Measurements from ENCODE around the gene SERINC5.
"Not testable (repeated sequence)": the region's sequence is repeated elsewhere in the genome, so short reads cannot be mapped to it uniquely, and the experiment has no call there.

The SERINC5 gene

GRCh38 chr5:80225934-80226326 is 29.9 kb downstream of the SERINC5 start:
- DNase-seq, result no peak

GRCh38 chr5:80225189-80225933 is 30.5 kb downstream of the SERINC5 start:
- DNase-seq, result no peak

- no peak for DNase-seq
Measured at GRCh38 chr5:80223561-80223960, 32.3 kb downstream of the SERINC5 start.

GRCh38 chr5:80220245-80220897 is 35.5 kb downstream of the SERINC5 start:
- no peak for DNase-seq

- no peak for DNase-seq
Measured at GRCh38 chr5:80219391-80219790, 36.5 kb downstream of the SERINC5 start.

GRCh38 chr5:80217667-80218066 is 38.2 kb downstream of the SERINC5 start:
- no peak for DNase-seq

- DNase-seq, result no peak
Measured at GRCh38 chr5:80216753-80217596, 38.9 kb downstream of the SERINC5 start.

- DNase-seq, result no peak
Measured at GRCh38 chr5:80216096-80216495, 39.8 kb downstream of the SERINC5 start.

GRCh38 chr5:80215523-80215922 is 40.3 kb downstream of the SERINC5 start:
- no peak for DNase-seq

- no peak for DNase-seq
Measured at GRCh38 chr5:80213466-80213865, 42.4 kb downstream of the SERINC5 start.

GRCh38 chr5:80212171-80212667 is 43.6 kb downstream of the SERINC5 start:
- DNase-seq, result no peak

GRCh38 chr5:80211327-80211726 is 44.5 kb downstream of the SERINC5 start:
- DNase-seq, result no peak

- no peak for DNase-seq
Measured at GRCh38 chr5:80210014-80210413, 45.8 kb downstream of the SERINC5 start.

GRCh38 chr5:80208381-80208780 is 47.5 kb downstream of the SERINC5 start:
- DNase-seq, result no peak

GRCh38 chr5:80207832-80208231 is 48.0 kb downstream of the SERINC5 start:
- no peak for DNase-seq

- no peak for DNase-seq
Measured at GRCh38 chr5:80206282-80206681, 49.6 kb downstream of the SERINC5 start.

GRCh38 chr5:80205846-80206245 is 50.0 kb downstream of the SERINC5 start:
- DNase-seq, result no peak

GRCh38 chr5:80204808-80205614 is 50.8 kb downstream of the SERINC5 start:
- DNase-seq, result no peak

GRCh38 chr5:80201763-80202162 is 54.1 kb downstream of the SERINC5 start:
- DNase-seq, result not testable (repeated sequence)

- DNase-seq, result no peak
Measured at GRCh38 chr5:80198920-80199319, 56.9 kb downstream of the SERINC5 start.

- no peak for DNase-seq
Measured at GRCh38 chr5:80198399-80198798, 57.4 kb downstream of the SERINC5 start.

- no peak for DNase-seq
Measured at GRCh38 chr5:80195837-80196400, 59.9 kb downstream of the SERINC5 start.
